Uterus (tissue), 4 donors: ENCODE data around the gene KIF3B. TPM values are rescaled to one million over a fixed set of nuclear protein-coding genes. Genes with fewer than 3 reads are reported as not detected.
"Not testable (repeated sequence)": the region's sequence is repeated elsewhere in the genome, so short reads cannot be mapped to it uniquely, and the experiment has no call there.

ENCODE experiments used
- DNase-seq, 2 donors: peaks; one replicate each; pipeline ENCODE4 v3.0.0-alpha.2; 2019 to 2020
- H3K27ac ChIP-seq, 2 donors: fragments of 200-600 bp; sonication (generic); 1 replicate in 1 of 2; 2 replicates in 1 of 2; pipeline ENCODE4 v1.5.1; 2016 to 2018
- H3K27me3 ChIP-seq, 2 donors: fragments of 200-600 bp; sonication (generic); one replicate each; pipeline ENCODE4 v1.5.1; 2018 to 2019; ENCODE audit warnings: control low read depth in 1 of 2
- H3K36me3 ChIP-seq, 2 donors: fragments of 200-600 bp; sonication (generic); one replicate each; pipeline ENCODE4 v1.5.1; 2019; ENCODE audit warnings: control low read depth in 1 of 2
- H3K4me1 ChIP-seq, 2 donors: fragments of 200-600 bp; sonication (generic); one replicate each; pipeline ENCODE4 v1.5.1; 2018 to 2019; ENCODE audit warnings: control low read depth in 1 of 2
- H3K4me3 ChIP-seq, 2 donors: fragments of 200-600 bp; sonication (generic); 1 replicate in 1 of 2; 2 replicates in 1 of 2; pipeline ENCODE4 v1.5.1; 2018 to 2019; ENCODE audit warnings: mild to moderate bottlenecking in 1 of 2
- H3K9me3 ChIP-seq, 2 donors: fragments of 200-600 bp; sonication (generic); one replicate each; pipeline ENCODE4 v1.5.1; 2019; ENCODE audit warnings: control low read depth in 1 of 2
- CTCF ChIP-seq, 4 experiments: fragments of 200-600 bp in 2 of 4; fragments of 450-650 bp in 2 of 4; sonication (generic) in 2 of 4; IDR thresholded peaks; one replicate each; pipeline ENCODE4 v1.5.1; 2016 to 2019; ENCODE audit warnings: antibody characterized with exemption in 4 of 4, mild to moderate bottlenecking in 2 of 4, moderate library complexity in 1 of 4
- POLR2A ChIP-seq, 2 donors: fragments of 450-650 bp; IDR thresholded peaks; one replicate each; pipeline ENCODE4 v1.6.1; 2016; ENCODE audit warnings: antibody characterized with exemption in 2 of 2, mild to moderate bottlenecking in 1 of 2, moderate library complexity in 1 of 2
- intact Hi-C: fragments of 100-400 bp; cut with DNase I; formaldehyde crosslinking; loops from one replicate; pipeline ENCODE4 v1.15.1; 2023; ENCODE audit warnings: low total_unique reads
- total RNA-seq, 4 donors: library from RNA; depleted of rRNA in 3 of 4; stranded (reverse); fragments of >200 nt in 3 of 4; gene quantifications; one replicate each; pipeline versions ENCODE4 v1.1.0 to v1.2.4, GENCODE V29; 2014 to 2023
- donor health status: DM: yes; HTN: yes; CAD: no.

Gene KIF3B
- total RNA-seq, 4 donors from 2014 or later = 3.2 to 34.2 (median 16.7) TPM

GRCh38 chr20:32354592-32355416 is 77.4 kb downstream of the KIF3B start:
- H3K27me3 ChIP-seq = no peaks in the 10 kb centered on the region
- TF ChIP-seq POLR2A (IDR thresholded peaks at IDR 0.05) = no peak
- no peak for TF ChIP-seq CTCF (IDR thresholded peaks at IDR 0.05)
- no peaks in the 10 kb centered on the region for H3K36me3 ChIP-seq
- no peak for DNase-seq
- H3K4me3 ChIP-seq = no peak overlapping the region
- H3K9me3 ChIP-seq = no peaks in the 10 kb centered on the region
- H3K4me1 ChIP-seq = no peaks in the 10 kb centered on the region
- H3K27ac ChIP-seq = no peak overlapping the region
- intact Hi-C loops = no loop called here

- Histone ChIP-seq H3K4me3 (no peak overlapping the region), H3K27me3 (no peaks in the 10 kb centered on the region), H3K27ac (no peak overlapping the region), H3K9me3 (no peaks in the 10 kb centered on the region), H3K4me1 (peaks cover 0 to under 1% of the 10 kb centered on the region in 2 donors), H3K36me3 (no peaks in the 10 kb centered on the region)
- no peak for DNase-seq
- TF ChIP-seq POLR2A (IDR thresholded peaks at IDR 0.05) = no peak
- no peak for TF ChIP-seq CTCF (IDR thresholded peaks at IDR 0.05)
- intact Hi-C loops = no loop called here
These were observed 78.0 kb downstream of the KIF3B start for GRCh38 chr20:32355417-32355841.

GRCh38 chr20:32355907-32356621 is 78.6 kb downstream of the KIF3B start:
- H3K27me3 ChIP-seq, H3K4me3 ChIP-seq, H3K27ac ChIP-seq, H3K4me1 ChIP-seq, H3K9me3 ChIP-seq, H3K36me3 ChIP-seq, DNase-seq, intact Hi-C loops: not testable (repeated sequence)

- peak overlapping the region; percentile 55 to 75 for H3K4me3 ChIP-seq
- peak overlapping the region; percentile 98 to 99 for H3K27ac ChIP-seq
- no peaks in the 10 kb centered on the region for H3K27me3 ChIP-seq
- TF ChIP-seq POLR2A (IDR thresholded peaks at IDR 0.05) = no peak
- no peak for TF ChIP-seq CTCF (IDR thresholded peaks at IDR 0.05)
- H3K36me3 ChIP-seq = no peaks in the 10 kb centered on the region
- no peaks in the 10 kb centered on the region for H3K9me3 ChIP-seq
- intact Hi-C loops = no loop called here
- no peak for DNase-seq
- H3K4me1 ChIP-seq = peaks cover 0 to 4% of the 10 kb centered on the region in 2 donors
These were observed 79.3 kb downstream of the KIF3B start for GRCh38 chr20:32356622-32357374.

- no peaks in the 10 kb centered on the region for H3K36me3 ChIP-seq
- H3K9me3 ChIP-seq = no peaks in the 10 kb centered on the region
- no peaks in the 10 kb centered on the region for H3K27me3 ChIP-seq
- H3K4me3 ChIP-seq = peak overlapping the region; percentile 55 to 75
- peak; percentile 29 to 38 for DNase-seq
- no peak for TF ChIP-seq POLR2A (IDR thresholded peaks at IDR 0.05)
- no peak for TF ChIP-seq CTCF (IDR thresholded peaks at IDR 0.05)
- H3K4me1 ChIP-seq = peaks cover 0 to 4% of the 10 kb centered on the region in 2 donors
- intact Hi-C loops = no loop called here
- H3K27ac ChIP-seq = peak overlapping the region; percentile 98 to 99
These were observed 80.0 kb downstream of the KIF3B start for GRCh38 chr20:32357375-32357868.
